HTR-8/SVneo (cell line): ENCODE data around the gene CCL22.
"Not testable (repeated sequence)": the region's sequence is repeated elsewhere in the genome, so short reads cannot be mapped to it uniquely, and the experiment has no call there.

ENCODE experiments used
- DNase-seq: peaks from one replicate; pipeline ENCODE4 v3.0.0; 2011; ENCODE audit warnings: low spot score, mixed read lengths; ENCODE audit not compliant: insufficient read length
- FAIRE-seq: peaks from 2 replicates; lab custom pipeline; 2011; peaks lifted over from hg19 to GRCh38; lab: Jason Lieb, UNC

The CCL22 gene

DNA sequence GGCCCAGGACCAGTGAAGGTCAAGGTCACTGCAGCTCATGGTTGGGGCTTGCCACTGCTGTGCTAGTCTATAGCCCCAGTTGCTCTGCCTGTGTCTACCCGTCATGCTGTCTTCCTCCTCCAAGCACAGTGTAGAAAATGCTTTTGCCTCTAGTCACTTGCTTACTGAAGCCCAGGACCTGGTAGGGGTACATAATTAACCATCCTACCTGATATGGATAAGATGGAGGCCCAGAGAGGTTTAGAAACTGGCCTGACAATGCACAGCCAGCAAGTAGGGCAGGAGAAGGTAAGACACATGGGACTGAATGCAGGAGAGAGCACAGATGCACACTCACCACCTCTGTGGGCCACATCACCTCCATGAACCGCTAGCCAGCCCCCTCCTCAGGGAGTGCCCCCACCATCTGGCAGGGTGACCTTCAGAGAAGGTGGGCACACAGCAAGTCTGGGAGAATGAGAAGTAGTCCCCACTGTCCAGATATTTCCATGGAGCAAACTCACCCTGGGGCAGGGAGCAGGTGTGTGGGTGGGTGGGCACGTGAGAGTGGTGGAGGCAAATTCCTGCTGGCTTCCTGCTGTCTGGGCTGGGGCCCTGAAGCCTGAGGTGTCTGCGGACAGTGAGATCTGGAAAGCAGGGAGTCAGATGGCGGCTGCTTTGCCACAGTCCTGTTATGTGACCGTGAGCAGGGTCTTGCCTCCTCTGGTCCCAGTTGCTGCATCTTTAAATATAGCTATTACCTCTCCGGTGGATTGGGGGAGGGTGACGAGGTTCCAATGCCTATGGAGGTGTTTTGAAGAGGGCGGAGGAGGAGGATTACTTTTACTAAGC is 14.7 kb downstream of the CCL22 start:
- no peak for DNase-seq
- no peak for FAIRE-seq

DNA sequence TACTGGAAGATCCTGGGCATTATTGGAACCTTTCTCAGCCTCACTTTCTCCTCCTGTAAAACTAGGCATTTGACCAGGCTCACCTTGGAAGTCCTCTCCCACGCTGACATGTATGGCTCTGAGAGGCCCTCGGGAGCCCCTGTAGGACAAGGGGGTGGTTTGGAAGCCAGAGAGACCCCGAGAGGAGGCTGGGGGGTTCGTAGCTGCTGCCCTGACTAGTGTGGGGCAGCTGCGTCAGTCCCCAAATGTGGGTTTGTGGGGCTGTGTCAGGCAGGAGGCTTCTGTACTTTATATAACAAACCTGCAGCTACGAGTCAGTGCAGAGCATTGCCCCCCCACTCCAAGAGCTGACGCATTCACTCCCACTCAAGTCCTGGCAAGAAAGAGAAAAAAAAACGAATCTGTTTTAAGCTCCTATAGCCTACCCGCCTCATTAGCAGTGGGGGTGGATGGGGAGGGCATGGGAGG is 15.5 kb downstream of the CCL22 start:
- FAIRE-seq (no peak), DNase-seq (no peak)

DNA sequence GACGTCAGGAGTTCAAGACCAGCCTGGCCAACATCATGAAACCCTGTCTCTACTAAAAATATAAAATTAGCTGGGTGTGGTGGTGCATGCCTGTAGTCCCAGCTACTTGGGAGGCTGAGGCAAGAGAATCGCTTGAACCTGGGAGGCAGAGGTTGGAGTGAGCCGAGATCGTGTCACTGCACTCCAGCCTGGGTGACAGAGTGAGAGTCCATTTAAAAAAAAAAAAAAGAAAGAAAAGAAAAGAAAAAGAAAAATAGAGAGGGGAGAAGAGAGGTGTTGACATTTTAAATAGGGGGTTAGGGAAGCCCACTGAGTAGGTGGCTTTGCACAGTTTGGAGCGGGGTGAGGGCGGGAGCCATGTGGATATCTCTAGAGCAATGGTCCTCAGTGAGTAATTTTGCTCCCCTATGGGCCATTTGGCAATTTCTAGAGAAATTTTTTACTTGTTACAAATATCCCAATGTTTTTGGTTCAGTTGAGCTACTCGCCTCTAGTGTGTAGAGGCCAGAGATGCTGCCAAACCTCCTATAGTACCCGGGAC is 16.4 kb downstream of the CCL22 start:
- DNase-seq, FAIRE-seq: not testable (repeated sequence)

DNA sequence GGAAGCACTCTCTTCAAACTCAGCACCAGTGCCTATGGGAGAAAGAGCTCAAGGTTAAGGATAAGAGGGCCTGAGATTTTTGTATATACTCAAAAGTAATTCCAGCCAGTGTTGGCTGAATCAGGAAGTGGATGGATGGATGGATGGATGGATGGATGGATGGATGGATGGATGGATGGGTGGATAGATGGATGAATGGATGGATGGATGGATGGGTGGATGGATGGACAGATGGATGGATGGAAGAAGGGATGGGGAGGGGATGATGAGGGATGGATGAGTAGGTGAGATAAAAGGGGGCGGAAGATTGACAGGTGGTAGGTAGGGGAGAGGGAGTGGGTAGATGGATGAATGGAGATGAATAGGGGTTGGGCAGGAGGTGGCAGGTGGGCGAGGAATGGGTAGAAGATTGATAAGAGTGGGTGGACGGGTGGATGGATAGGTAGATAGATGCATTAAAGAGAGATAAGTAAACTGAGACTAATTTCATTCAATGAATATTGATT is 17.8 kb downstream of the CCL22 start:
- FAIRE-seq (no peak), DNase-seq (no peak)

DNA sequence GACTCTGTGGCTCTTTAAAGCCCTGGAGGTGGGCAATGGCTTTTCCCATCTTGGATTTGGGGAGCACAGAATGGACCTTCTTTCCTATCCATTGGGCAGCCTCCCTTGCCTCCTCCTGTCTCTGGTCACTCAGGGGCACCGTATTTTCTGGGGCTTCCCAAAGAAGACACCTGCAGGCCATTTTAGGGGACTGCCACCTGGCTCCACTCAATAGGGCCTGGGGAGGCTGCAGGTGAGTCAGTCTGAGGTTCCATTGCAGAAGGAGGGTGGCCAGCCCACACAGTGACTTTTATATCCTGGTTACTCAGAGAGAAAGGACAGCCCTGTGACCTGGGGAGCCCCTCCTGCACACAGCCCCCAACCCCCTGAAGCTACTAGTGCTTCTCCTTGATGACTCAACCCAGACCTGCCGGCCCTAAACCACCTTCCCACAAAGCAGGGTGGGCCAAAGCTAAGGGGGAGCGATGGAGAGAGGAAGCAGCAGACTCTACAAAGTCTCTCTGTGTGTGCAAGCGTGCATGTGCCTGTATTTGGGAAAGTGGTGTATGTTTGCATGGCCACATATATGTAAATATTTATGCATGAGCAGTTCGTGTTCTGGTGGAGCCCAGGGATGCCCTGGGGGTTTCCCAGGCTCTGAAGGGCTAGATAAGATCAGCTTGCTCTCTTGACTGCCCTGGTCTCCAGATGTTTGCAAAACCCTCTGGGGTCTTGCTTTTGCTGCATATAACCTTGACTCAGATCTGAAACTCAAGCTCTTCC is 18.7 kb downstream of the CCL22 start:
- DNase-seq = no peak

DNA sequence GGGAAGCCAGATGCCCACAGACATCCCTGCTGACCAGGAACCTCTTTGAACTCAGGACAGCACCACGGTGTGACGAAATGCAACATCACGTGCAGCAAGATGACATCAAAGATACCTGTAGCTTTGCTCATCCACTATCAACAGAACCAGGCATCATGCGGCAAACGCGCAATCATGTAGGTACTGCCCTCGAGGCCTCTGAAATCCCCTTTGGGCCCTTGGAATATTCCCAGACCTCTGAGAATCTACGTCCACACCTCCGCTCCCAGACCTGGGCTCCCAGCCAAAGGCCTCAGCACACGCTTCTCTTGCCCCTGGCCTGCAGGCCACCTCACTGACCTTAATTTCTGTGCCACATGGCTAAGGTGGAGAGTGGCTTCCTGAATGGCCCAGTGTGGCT is 21.0 kb downstream of the CCL22 start:
- DNase-seq = no peak

More for the DNA sequence above, 18.7 kb downstream of the CCL22 start:
- FAIRE-seq = no peak

DNA sequence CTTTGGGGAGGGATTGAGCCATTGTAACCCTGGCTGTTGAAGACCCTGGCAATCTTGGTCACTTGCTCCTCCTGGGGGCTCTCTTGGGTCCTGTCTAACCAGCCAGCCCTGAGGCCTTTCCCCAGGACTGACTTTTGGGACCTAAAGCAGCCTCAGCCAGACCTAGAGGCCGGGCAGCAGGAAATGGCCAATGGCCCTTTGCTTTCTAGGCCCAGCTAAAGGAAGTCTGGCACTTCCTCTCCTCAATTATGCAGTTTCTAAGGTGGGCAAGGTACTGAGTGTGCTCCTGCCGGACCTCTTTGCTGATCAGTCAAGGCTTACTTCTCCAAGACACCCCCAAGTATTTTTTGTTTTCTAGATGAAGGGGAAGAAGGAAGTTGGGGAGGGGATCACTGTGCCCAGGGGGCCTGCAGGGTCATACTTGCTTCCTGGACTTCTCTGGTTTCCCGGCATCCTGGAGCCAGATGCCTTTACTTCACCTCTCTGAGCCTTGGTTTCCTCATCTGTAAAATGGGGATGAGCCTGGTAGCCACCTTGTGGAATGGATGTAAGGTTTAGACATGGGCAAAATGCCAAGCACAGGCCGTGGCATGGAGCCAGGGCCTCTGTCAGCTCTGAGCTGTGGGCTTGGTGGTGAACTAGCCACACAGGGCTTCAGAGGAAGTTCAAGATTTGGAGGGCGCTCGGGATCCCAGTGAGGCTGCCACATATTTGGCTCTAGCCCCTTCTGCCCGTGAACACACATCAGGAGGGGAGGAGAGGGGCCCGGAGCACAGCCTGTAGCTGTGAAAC is 22.3 kb downstream of the CCL22 start:
- FAIRE-seq (no peak), DNase-seq (no peak)

More for the DNA sequence above, 21.0 kb downstream of the CCL22 start:
- FAIRE-seq = peak; percentile 69

DNA sequence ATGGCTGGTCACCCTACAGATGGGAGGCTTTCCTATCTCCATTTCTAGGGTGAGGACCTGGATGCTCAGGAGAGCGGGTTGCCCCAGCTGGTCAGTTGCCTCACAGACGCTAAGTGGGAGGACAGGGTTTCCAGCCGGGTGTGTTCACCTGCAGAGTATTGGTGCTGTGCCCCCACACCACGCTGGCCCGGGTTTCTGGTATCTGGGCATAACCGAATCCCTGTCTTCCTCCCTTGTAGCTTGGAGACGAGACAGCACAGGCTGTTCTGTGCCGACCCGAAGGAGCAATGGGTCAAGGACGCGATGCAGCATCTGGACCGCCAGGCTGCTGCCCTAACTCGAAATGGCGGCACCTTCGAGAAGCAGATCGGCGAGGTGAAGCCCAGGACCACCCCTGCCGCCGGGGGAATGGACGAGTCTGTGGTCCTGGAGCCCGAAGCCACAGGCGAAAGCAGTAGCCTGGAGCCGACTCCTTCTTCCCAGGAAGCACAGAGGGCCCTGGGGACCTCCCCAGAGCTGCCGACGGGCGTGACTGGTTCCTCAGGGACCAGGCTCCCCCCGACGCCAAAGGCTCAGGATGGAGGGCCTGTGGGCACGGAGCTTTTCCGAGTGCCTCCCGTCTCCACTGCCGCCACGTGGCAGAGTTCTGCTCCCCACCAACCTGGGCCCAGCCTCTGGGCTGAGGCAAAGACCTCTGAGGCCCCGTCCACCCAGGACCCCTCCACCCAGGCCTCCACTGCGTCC is 23.4 kb downstream of the CCL22 start:
- no peak for FAIRE-seq
- no peak for DNase-seq

DNA sequence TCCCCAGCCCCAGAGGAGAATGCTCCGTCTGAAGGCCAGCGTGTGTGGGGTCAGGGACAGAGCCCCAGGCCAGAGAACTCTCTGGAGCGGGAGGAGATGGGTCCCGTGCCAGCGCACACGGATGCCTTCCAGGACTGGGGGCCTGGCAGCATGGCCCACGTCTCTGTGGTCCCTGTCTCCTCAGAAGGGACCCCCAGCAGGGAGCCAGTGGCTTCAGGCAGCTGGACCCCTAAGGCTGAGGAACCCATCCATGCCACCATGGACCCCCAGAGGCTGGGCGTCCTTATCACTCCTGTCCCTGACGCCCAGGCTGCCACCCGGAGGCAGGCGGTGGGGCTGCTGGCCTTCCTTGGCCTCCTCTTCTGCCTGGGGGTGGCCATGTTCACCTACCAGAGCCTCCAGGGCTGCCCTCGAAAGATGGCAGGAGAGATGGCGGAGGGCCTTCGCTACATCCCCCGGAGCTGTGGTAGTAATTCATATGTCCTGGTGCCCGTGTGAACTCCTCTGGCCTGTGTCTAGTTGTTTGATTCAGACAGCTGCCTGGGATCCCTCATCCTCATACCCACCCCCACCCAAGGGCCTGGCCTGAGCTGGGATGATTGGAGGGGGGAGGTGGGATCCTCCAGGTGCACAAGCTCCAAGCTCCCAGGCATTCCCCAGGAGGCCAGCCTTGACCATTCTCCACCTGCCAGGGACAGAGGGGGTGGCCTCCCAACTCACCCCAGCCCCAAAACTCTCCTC is 24.1 kb downstream of the CCL22 start:
- no peak for DNase-seq
- FAIRE-seq = no peak

DNA sequence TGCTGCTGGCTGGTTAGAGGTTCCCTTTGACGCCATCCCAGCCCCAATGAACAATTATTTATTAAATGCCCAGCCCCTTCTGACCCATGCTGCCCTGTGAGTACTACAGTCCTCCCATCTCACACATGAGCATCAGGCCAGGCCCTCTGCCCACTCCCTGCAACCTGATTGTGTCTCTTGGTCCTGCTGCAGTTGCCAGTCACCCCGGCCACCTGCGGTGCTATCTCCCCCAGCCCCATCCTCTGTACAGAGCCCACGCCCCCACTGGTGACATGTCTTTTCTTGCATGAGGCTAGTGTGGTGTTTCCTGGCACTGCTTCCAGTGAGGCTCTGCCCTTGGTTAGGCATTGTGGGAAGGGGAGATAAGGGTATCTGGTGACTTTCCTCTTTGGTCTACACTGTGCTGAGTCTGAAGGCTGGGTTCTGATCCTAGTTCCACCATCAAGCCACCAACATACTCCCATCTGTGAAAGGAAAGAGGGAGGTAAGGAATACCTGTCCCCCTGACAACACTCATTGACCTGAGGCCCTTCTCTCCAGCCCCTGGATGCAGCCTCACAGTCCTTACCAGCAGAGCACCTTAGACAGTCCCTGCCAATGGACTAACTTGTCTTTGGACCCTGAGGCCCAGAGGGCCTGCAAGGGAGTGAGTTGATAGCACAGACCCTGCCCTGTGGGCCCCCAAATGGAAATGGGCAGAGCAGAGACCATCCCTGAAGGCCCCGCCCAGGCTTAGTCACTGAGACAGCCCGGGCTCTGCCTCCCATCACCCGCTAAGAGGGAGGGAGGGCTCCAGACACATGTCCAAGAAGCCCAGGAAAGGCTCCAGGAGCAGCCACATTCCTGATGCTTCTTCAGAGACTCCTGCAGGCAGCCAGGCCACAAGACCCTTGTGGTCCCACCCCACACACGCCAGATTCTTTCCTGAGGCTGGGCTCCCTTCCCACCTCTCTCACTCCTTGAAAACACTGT is 25.0 kb downstream of the CCL22 start:
- peak; percentile 65 for DNase-seq
- no peak for FAIRE-seq

DNA sequence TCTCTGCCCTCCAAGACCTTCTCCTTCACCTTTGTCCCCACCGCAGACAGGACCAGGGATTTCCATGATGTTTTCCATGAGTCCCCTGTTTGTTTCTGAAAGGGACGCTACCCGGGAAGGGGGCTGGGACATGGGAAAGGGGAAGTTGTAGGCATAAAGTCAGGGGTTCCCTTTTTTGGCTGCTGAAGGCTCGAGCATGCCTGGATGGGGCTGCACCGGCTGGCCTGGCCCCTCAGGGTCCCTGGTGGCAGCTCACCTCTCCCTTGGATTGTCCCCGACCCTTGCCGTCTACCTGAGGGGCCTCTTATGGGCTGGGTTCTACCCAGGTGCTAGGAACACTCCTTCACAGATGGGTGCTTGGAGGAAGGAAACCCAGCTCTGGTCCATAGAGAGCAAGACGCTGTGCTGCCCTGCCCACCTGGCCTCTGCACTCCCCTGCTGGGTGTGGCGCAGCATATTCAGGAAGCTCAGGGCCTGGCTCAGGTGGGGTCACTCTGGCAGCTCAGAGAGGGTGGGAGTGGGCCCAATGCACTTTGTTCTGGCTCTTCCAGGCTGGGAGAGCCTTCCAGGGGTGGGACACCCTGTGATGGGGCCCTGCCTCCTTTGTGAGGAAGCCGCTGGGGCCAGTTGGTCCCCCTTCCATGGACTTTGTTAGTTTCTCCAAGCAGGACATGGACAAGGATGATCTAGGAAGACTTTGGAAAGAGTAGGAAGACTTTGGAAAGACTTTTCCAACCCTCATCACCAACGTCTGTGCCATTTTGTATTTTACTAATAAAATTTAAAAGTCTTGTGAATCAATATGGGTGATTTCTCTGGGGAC is 25.9 kb downstream of the CCL22 start:
- FAIRE-seq (no peak), DNase-seq (no peak)

DNA sequence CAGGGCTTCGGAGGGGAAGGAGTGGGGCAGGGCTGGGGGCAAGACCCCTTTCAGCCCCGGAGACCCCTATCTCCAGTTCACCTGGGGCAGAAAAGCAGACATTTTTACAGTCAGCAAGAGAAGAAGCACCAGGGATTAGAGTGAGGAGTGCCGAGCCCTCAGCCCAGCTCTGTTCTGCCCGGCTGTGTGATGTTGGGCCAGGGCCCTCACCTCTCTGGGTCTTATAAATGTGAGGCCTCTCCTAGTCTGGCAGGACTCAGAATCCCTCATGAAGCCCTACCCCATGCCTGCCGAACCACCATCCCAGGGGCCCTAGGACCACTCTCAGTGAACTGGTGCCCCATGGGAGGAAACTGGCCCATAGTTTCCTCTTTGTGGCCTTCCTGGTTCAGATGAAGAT is 26.5 kb downstream of the CCL22 start:
- DNase-seq (no peak), FAIRE-seq (no peak)

DNA sequence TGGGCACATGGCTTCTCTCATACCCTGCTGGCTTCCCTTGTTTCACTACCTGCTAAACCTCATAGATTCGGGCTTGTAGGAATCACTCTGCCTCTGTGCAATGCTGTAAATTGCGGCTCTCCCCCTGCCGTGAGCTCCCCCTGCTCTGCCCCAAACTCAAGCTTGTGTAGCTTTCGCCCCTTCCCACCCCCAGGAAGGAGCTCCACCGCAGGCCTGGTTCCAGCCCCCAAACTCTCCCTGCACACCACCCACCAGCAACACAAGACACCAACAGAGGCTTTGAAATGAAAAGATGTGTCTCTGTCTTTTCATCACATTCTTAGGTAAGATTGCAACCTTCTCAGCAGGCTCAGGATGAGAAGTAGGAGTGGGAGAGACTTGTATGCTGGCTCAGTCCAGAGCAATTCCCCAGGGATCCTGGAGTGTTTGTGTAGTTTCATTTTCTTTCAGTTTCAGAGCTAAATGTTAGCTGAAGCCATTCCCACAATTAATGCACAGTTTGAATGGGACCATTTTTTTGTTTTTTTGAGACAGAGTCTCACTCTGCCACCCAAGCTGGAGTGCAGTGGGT is 27.9 kb downstream of the CCL22 start:
- DNase-seq = no peak
- no peak for FAIRE-seq

DNA sequence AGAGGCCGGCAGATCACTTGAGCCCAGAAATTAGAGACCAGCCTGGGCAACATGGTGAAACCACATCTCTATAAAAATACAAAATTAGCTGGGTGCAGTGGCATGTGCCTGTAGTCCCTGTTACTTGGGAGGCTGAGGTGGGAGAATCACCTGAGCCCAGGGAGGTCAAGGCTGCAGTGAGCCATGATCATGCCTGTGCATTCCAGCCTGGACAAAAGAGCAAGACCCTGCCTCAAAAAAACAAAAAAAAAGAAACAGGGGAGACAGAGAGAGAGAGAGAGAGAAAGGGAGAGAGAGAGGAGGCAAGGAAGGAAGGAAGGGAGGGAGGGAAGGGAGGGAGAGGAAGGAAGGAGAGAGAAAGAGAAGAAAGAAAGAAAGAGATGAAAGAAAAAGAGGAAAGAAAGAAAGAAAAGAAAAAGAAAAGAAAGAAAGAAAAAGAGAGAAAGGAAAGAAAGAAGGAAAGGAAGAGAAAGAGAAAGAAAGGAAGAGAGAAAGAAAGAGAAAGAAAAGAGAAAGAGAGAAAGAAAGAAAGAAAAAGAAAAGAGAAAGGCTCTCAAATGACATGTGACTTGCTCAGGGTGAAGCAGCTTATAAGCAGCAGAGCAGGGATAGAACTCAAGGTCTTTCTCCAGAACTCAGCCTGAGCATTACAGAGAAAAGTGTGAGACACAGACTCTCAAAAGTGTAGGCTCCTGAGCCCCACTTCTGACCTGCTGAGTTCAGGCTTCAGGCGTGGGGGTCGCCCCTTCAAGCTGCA is 29.2 kb downstream of the CCL22 start:
- FAIRE-seq (no peak), DNase-seq (no peak)

DNA sequence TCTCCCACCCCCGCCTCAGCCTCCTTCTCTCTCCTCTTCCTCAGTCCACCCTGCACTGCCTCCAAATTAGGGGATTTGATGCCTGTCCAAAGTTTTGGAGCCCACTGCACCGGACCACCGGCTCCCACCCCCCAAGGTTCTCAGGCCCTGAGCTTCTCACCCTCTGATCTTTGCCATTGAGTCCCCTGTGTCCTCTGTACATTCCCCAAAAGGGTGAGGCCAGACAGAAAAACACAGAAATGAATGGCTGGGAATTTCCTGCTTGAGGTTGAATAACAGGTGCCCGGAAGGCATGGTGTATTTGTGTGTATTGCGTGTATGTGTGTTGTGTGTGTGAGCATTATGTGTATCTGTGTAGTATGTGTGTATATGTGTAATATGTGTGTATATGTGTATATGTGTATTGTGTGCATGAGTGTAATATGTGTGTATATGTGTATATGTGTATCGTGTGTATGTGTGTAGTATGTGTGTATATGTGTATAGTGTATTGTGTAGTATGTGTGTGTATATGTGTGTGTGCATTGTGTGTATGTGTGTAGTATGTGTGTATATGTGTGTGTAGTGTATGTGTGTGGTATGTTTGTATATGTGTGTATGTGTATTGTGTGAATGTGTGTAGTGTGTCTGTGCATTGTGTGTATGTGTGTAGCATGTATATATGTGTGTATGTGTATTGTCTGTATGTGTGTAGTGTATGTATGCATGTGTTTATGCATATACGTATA is 29.9 kb downstream of the CCL22 start:
- FAIRE-seq (no peak), DNase-seq (no peak)
